PFSK-1 (cell line): ENCODE results near the gene GGT7.

Experiments
- FOXP2 ChIP-seq: optimal IDR thresholded peaks from 2 replicates; pipeline ENCODE3; 2011; ENCODE audit warnings: borderline replicate concordance, control low read depth, inconsistent platforms; ENCODE audit not compliant: insufficient read depth; ENCODE audit errors: extremely low read length, extremely low read depth
- POLR2AphosphoS5 ChIP-seq: IDR thresholded peaks from 2 replicates; pipeline ENCODE4 v1.6.1; 2012; ENCODE audit warnings: low read depth, mild to moderate bottlenecking, control low read depth, low read length, moderate library complexity
- REST ChIP-seq, 2 experiments: IDR thresholded peaks; 2 replicates each; pipeline versions ENCODE4 v1.6.1 to v1.8.0; 2011 to 2012; ENCODE audit warnings: low read depth in 2 of 2, low read length in 2 of 2, control low read depth in 1 of 2, inconsistent platforms in 1 of 2, mild to moderate bottlenecking in 1 of 2, moderate library complexity in 1 of 2; ENCODE audit not compliant: insufficient read depth in 1 of 2
- SIN3A ChIP-seq: IDR thresholded peaks from 2 replicates; pipeline ENCODE4 v1.6.1; 2012; ENCODE audit warnings: mild to moderate bottlenecking, low read length, moderate library complexity, borderline replicate concordance; ENCODE audit not compliant: insufficient read depth
- TAF1 ChIP-seq: IDR thresholded peaks from 2 replicates; pipeline ENCODE4 v1.6.1; 2012; ENCODE audit warnings: low read length, control low read depth, borderline replicate concordance; ENCODE audit not compliant: insufficient read depth

Gene GGT7

GRCh38 chr20:34871966-34872621 is 562 bp downstream of the GGT7 start:
- TF ChIP-seq TAF1 (no peak), POLR2AphosphoS5 (no peak), FOXP2 (no peak), SIN3A (no peak), REST (IDR thresholded peaks at IDR 0.05; ENCODE audit: insufficient read depth in 1 of 2, low read depth in 2 of 2, low read length in 2 of 2) (no peak)

DNA sequence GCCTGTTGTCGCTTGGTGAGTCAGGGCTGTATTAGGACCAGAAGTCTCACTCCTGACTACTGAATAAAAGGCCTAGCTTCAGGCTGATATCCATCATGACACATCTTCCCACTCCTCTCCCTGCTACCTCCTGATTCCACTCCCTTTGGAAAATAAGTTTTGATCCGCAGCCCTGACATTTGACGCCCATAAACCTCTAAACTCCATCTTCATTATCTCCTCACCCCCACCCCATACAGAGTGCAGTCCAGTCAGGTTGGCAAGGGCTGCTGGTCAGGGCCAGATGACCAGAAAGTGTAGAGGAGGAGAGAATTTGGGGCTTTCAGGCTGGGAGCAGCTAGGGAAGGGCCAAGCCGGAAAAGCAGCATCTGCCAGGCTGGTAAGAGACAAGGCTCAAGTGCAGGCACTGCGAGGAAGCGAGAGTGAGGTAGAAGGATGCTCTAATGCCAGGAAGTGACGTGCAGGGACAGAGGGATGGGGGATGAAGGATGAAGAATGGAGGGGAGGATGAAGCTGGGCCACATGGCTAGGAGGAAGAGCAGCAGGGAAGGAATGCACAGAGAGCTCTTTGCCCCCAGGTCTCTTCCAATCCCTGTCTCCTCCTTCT is 1.2 kb downstream of the GGT7 start:
- TF ChIP-seq FOXP2, result no peak
- no peak for TF ChIP-seq SIN3A
- no peak for TF ChIP-seq REST (IDR thresholded peaks at IDR 0.05; ENCODE audit: insufficient read depth in 1 of 2, low read depth in 2 of 2, low read length in 2 of 2)
- TF ChIP-seq TAF1, result no peak
- TF ChIP-seq POLR2AphosphoS5, result no peak

DNA sequence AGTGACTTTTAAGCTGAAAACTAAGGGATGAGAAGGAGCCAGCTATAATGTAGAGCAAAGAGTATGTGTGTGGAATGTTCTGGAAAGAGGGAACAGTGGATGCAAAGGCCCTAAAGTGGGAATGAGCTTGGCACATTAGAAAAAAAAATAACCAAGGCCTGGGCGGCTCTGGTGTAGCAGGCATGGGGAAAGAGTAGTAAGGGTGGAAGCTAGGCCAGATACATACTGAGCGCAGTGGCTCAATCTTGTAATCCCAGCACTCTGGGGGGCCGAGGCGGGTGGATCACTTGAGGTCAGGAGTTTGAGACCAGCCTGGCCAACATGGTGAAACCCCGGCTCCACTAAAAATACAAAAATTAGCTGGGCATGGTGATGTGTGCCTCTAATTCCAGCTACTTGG is 8.4 kb downstream of the GGT7 start:
- TF ChIP-seq TAF1 (no peak), POLR2AphosphoS5 (no peak), FOXP2 (no peak), SIN3A (no peak), REST (IDR thresholded peaks at IDR 0.05; ENCODE audit: insufficient read depth in 1 of 2, low read depth in 2 of 2, low read length in 2 of 2) (no peak)

DNA sequence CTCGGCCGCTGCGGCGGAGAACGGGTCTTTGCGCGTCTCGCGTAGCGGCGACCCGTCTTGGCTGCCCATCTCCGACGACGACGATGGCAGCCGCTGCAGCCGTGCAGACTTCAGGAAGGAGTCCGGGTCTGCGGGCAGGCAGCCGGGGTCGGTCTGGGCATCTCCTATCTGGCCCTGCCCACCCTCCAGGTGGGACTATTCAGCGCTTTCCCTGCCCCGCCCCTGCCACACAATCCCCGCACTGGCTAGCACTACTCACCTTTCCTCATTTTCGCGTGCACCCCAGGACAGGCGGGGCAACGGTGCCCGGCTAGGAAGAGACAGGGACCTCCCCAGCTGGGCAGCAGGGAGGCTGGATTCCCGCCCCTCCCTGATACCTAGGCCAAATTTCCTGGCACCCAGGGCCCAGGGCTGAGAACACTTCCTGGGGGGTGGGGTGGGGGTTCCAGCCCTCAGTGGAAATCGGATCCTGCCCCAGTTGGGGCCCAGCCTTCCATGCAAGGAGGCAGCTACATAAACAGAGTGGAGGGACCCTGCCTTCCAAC is 9.2 kb downstream of the GGT7 start:
- no peak for TF ChIP-seq POLR2AphosphoS5
- TF ChIP-seq REST (IDR thresholded peaks at IDR 0.05; ENCODE audit: insufficient read depth in 1 of 2, low read depth in 2 of 2, low read length in 2 of 2), result no peak
- TF ChIP-seq FOXP2, result no peak
